Loucy (cell line): ENCODE data around the gene NRG3.

Experiments
- H2AFZ ChIP-seq: fragments of 200-600 bp; sonication (generic); 2 replicates; pipeline ENCODE4 v1.6.0; 2016; ENCODE audit warnings: antibody characterized with exemption, mild to moderate bottlenecking, low read length, moderate library complexity
- H3F3A ChIP-seq: fragments of 200-600 bp; 2 replicates; pipeline ENCODE4 v1.6.0; 2016; ENCODE audit warnings: antibody characterized with exemption, low read depth, mild to moderate bottlenecking
- H3K27me3 ChIP-seq: fragments of 200-600 bp; sonication (generic); 2 replicates; pipeline ENCODE4 v1.6.1; 2014; ENCODE audit warnings: low read length, mild to moderate bottlenecking; ENCODE audit not compliant: insufficient read depth, poor library complexity, severe bottlenecking
- H3K36me3 ChIP-seq: fragments of 200-600 bp; sonication (generic); 2 replicates; pipeline ENCODE4 v1.6.1; 2016; ENCODE audit warnings: low read length; ENCODE audit not compliant: insufficient read depth
- H3K4me1 ChIP-seq: fragments of 200-600 bp; sonication (generic); 2 replicates; pipeline ENCODE4 v1.5.1; 2014; ENCODE audit warnings: low read length, mild to moderate bottlenecking; ENCODE audit not compliant: insufficient read depth, poor library complexity, severe bottlenecking
- H3K4me2 ChIP-seq: fragments of 200-600 bp; sonication (generic); 2 replicates; pipeline ENCODE4 v1.6.0; 2014; ENCODE audit warnings: antibody characterized with exemption, low read length, low read depth, mild to moderate bottlenecking; ENCODE audit not compliant: poor library complexity, severe bottlenecking
- H3K4me3 ChIP-seq: fragments of 200-600 bp; sonication (generic); 2 replicates; pipeline ENCODE4 v1.5.1; 2014; ENCODE audit warnings: low read length, mild to moderate bottlenecking, mixed read lengths; ENCODE audit not compliant: poor library complexity, severe bottlenecking
- H3K79me2 ChIP-seq: fragments of 200-600 bp; sonication (generic); 2 replicates; pipeline ENCODE4 v1.6.1; 2014; ENCODE audit warnings: low read length; ENCODE audit not compliant: insufficient read depth
- H3K9ac ChIP-seq: fragments of 200-600 bp; sonication (generic); 2 replicates; pipeline ENCODE4 v1.6.0; 2014; ENCODE audit warnings: mild to moderate bottlenecking, low read depth, low read length, moderate library complexity; ENCODE audit not compliant: poor library complexity, severe bottlenecking
- H3K9me2 ChIP-seq: fragments of 200-600 bp; sonication (generic); replicated peaks from 2 replicates; pipeline ENCODE4 v1.6.1; 2016; ENCODE audit warnings: low read depth, low read length, mixed read lengths
- H3K9me3 ChIP-seq: fragments of 200-600 bp; sonication (generic); 2 replicates; pipeline ENCODE4 v1.6.1; 2014; ENCODE audit warnings: mild to moderate bottlenecking, antibody characterized with exemption, low read length, low read depth; ENCODE audit not compliant: insufficient read depth
- H4K20me1 ChIP-seq: fragments of 200-600 bp; sonication (generic); 2 replicates; pipeline ENCODE4 v1.6.0; 2014; ENCODE audit warnings: antibody characterized with exemption, low read length, mild to moderate bottlenecking; ENCODE audit not compliant: insufficient read depth, poor library complexity, severe bottlenecking
- EZH2phosphoT487 ChIP-seq: fragments of 200-600 bp; IDR thresholded peaks from 2 replicates; pipeline ENCODE4 v1.6.1; 2018; ENCODE audit warnings: antibody characterized with exemption, mild to moderate bottlenecking, moderate library complexity, borderline replicate concordance
- TF ChIP-seq, protein P1 (sequence below): fragments of 200-600 bp; sonication (generic); conservative IDR thresholded peaks from 2 replicates; pipeline ENCODE4 v1.5.1; 2014; ENCODE audit warnings: mild to moderate bottlenecking, antibody characterized with exemption, low read length

The NRG3 gene

DNA sequence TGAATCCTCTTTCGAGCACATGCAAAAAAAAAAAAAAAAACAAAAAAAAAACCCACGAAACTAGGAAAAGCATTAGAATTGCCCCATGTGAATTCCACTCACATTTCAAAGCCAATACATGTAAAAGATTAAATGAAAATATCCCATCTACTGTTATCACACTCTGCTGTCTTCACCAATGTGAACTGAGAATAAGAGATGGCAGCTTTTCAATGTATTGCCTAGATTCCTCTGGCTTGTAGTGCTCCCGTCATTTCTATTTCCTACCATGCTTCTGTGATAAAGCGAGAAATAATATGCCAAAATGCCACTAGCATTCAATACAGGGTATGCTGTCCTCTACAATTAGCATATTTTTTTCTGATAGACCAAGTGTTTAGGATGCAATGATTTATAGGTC, 517.0 kb downstream of the NRG3 start:
- H3K9ac ChIP-seq = no peak overlapping the region
- no peaks in the 10 kb centered on the region for H3K36me3 ChIP-seq
- no peaks in the 10 kb centered on the region for H3K27me3 ChIP-seq
- H3F3A ChIP-seq = no peaks in the 10 kb centered on the region
- no peak overlapping the region for H3K4me2 ChIP-seq
- H2AFZ ChIP-seq = no peak overlapping the region
- H3K9me2 ChIP-seq = no peaks in the 10 kb centered on the region
- H3K9me3 ChIP-seq = no peaks in the 10 kb centered on the region
- H3K4me1 ChIP-seq = no peaks in the 10 kb centered on the region
- no peaks in the 10 kb centered on the region for H3K79me2 ChIP-seq
- no peaks in the 10 kb centered on the region for H4K20me1 ChIP-seq
- H3K4me3 ChIP-seq = no peak overlapping the region
- no peak for TF ChIP-seq EZH2phosphoT487
- TF ChIP-seq, protein P1, sequence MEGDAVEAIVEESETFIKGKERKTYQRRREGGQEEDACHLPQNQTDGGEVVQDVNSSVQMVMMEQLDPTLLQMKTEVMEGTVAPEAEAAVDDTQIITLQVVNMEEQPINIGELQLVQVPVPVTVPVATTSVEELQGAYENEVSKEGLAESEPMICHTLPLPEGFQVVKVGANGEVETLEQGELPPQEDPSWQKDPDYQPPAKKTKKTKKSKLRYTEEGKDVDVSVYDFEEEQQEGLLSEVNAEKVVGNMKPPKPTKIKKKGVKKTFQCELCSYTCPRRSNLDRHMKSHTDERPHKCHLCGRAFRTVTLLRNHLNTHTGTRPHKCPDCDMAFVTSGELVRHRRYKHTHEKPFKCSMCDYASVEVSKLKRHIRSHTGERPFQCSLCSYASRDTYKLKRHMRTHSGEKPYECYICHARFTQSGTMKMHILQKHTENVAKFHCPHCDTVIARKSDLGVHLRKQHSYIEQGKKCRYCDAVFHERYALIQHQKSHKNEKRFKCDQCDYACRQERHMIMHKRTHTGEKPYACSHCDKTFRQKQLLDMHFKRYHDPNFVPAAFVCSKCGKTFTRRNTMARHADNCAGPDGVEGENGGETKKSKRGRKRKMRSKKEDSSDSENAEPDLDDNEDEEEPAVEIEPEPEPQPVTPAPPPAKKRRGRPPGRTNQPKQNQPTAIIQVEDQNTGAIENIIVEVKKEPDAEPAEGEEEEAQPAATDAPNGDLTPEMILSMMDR = no peak

DNA sequence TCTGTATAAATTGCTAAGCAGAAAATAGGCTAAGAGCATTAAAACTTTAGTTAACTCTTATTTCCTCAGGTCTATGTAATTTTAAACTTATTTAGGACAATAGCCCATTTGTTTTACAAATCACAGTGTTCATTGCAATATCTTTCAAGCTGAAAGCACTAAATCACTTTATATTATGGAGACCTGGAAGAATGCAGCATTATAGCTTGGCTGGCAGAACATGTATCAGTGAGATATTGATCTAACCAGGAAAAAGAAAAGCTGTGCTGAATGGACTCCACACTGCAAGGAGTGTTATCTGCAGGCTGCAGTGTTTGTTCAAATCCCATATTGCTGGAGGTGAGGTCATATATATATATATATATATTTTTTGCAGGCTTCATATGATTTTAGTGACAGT, 517.5 kb downstream of the NRG3 start:
- Histone ChIP-seq H2AFZ (no peak overlapping the region), H3K4me1 (no peaks in the 10 kb centered on the region), H3K9me2 (no peaks in the 10 kb centered on the region), H3K36me3 (no peaks in the 10 kb centered on the region), H3K4me2 (no peak overlapping the region), H3K9me3 (no peaks in the 10 kb centered on the region), H3K9ac (no peak overlapping the region), H3F3A (no peaks in the 10 kb centered on the region), H3K27me3 (no peaks in the 10 kb centered on the region), H3K79me2 (no peaks in the 10 kb centered on the region), H3K4me3 (no peak overlapping the region), H4K20me1 (no peaks in the 10 kb centered on the region)
- TF ChIP-seq, protein P1 = no peak
- TF ChIP-seq EZH2phosphoT487 = no peak

DNA sequence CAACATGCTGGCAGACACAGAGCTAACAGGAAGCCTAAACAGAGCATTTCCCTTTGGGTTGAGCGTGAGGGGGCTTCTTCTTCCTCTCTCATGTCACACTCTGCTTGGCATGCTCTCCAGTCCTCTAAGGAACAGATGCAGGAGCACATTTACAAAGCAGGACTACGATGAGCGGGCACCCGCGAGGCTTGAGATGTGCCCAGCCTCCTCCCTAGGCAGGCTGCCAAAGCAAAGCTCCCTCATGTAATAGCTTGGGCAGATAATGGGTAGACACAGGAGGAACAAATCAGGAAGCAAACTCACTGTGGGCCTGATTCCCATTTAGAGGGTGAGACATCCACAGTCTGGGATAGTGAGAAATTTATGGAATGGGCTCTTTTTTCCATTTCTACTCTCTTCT, 519.1 kb downstream of the NRG3 start:
- no peaks in the 10 kb centered on the region for H3K9me2 ChIP-seq
- no peak overlapping the region for H2AFZ ChIP-seq
- no peak overlapping the region for H3K9ac ChIP-seq
- H3K27me3 ChIP-seq = no peaks in the 10 kb centered on the region
- no peaks in the 10 kb centered on the region for H3K79me2 ChIP-seq
- H3F3A ChIP-seq = no peaks in the 10 kb centered on the region
- H3K4me3 ChIP-seq = no peak overlapping the region
- no peaks in the 10 kb centered on the region for H4K20me1 ChIP-seq
- H3K9me3 ChIP-seq = no peaks in the 10 kb centered on the region
- TF ChIP-seq, protein P1 = no peak
- no peak for TF ChIP-seq EZH2phosphoT487
- no peak overlapping the region for H3K4me2 ChIP-seq
- no peaks in the 10 kb centered on the region for H3K4me1 ChIP-seq
- H3K36me3 ChIP-seq = no peaks in the 10 kb centered on the region
